ENCODE data around the gene CRIP1. TPM values are rescaled to one million over a fixed set of nuclear protein-coding genes. Genes with fewer than 3 reads are reported as not detected.

Gene CRIP1
- total RNA-seq, 1 experiment from 2014 or later = 48.7 TPM

GRCh38 chr14:105532735-105533141 is 46.1 kb downstream of the CRIP1 start:
- BruUV-seq (replicated peaks) = no TSS peak
- Histone ChIP-seq H3K9me2 (replicated peaks; ENCODE audit: low read length) (no peaks in the 10 kb centered on the region), H3K79me2 (ENCODE audit: low read length) (peaks cover 6% of the 10 kb centered on the region; the same call in 1 of the 2 replicates), H3K4me2 (ENCODE audit: low read length) (no peak overlapping the region), H2AFZ (ENCODE audit: low read length) (no peak overlapping the region), H3K9ac (ENCODE audit: low read length) (no peak overlapping the region), H3K27ac (ENCODE audit: low read length) (no peak overlapping the region), H3K4me1 (ENCODE audit: insufficient read depth, low read length) (peaks cover 13% of the 10 kb centered on the region), H3K9me3 (ENCODE audit: low read length) (no peaks in the 10 kb centered on the region), H3K4me3 (ENCODE audit: low read length) (no peak overlapping the region), H3K36me3 (ENCODE audit: low read depth, low read length) (no peaks in the 10 kb centered on the region), H3F3A (ENCODE audit: low read length, unreplicated experiment) (no peaks in the 10 kb centered on the region), H3K27me3 (ENCODE audit: low read length) (peaks cover 11% of the 10 kb centered on the region; the same call in 1 of the 2 replicates), H4K20me1 (ENCODE audit: low read length) (no peaks in the 10 kb centered on the region)
- CTCF ChIA-PET = no interaction called here
- POLR2A ChIA-PET (ENCODE audit: unreplicated experiment) = no interaction called here
- TF ChIP-seq EZH2phosphoT487 (IDR thresholded peaks at IDR 0.05; ENCODE audit: borderline replicate concordance, low read length) (no peak), EZH2 (IDR thresholded peaks at IDR 0.05; ENCODE audit: low read length, unreplicated experiment) (no peak), CTCF (conservative IDR thresholded peaks at IDR 0.05; ENCODE audit: low read depth, low read length) (no peak)
- ATAC-seq (no peak), DNase-seq (no peak)
- intact Hi-C loops (cut with micrococcal nuclease) = no loop called here

GRCh38 chr14:105533391-105533790 is 46.7 kb downstream of the CRIP1 start:
- Histone ChIP-seq H3K79me2 (ENCODE audit: low read length) (peaks cover 4% of the 10 kb centered on the region; the same call in 1 of the 2 replicates), H3K4me1 (ENCODE audit: insufficient read depth, low read length) (peaks cover 10% of the 10 kb centered on the region), H3K4me2 (ENCODE audit: low read length) (no peak overlapping the region), H3K9me2 (replicated peaks; ENCODE audit: low read length) (no peaks in the 10 kb centered on the region), H3K4me3 (ENCODE audit: low read length) (no peak overlapping the region), H3K9ac (ENCODE audit: low read length) (no peak overlapping the region), H3K27me3 (ENCODE audit: low read length) (peaks cover 11% of the 10 kb centered on the region; the same call in 1 of the 2 replicates), H2AFZ (ENCODE audit: low read length) (no peak overlapping the region), H3F3A (ENCODE audit: low read length, unreplicated experiment) (no peaks in the 10 kb centered on the region), H3K27ac (ENCODE audit: low read length) (no peak overlapping the region), H3K9me3 (ENCODE audit: low read length) (no peaks in the 10 kb centered on the region), H3K36me3 (ENCODE audit: low read depth, low read length) (no peaks in the 10 kb centered on the region; the same call in 1 of the 2 replicates), H4K20me1 (ENCODE audit: low read length) (no peaks in the 10 kb centered on the region)
- intact Hi-C loops (cut with micrococcal nuclease) = no loop called here
- ChIA-PET CTCF (no interaction called here), POLR2A (ENCODE audit: unreplicated experiment) (no interaction called here)
- ATAC-seq = no peak
- no peak for TF ChIP-seq EZH2 (IDR thresholded peaks at IDR 0.05; ENCODE audit: low read length, unreplicated experiment)
- TF ChIP-seq CTCF (conservative IDR thresholded peaks at IDR 0.05; ENCODE audit: low read depth, low read length) = no peak
- no peak for TF ChIP-seq EZH2phosphoT487 (IDR thresholded peaks at IDR 0.05; ENCODE audit: borderline replicate concordance, low read length)
- no TSS peak for BruUV-seq (replicated peaks)
- no peak for DNase-seq

- Histone ChIP-seq H3K4me3 (ENCODE audit: low read length) (no peak overlapping the region), H3F3A (ENCODE audit: low read length, unreplicated experiment) (no peaks in the 10 kb centered on the region), H3K27ac (ENCODE audit: low read length) (no peak overlapping the region), H3K4me1 (ENCODE audit: insufficient read depth, low read length) (peaks cover 7% of the 10 kb centered on the region), H3K4me2 (ENCODE audit: low read length) (no peak overlapping the region), H2AFZ (ENCODE audit: low read length) (no peak overlapping the region), H3K9me2 (replicated peaks; ENCODE audit: low read length) (no peaks in the 10 kb centered on the region), H3K36me3 (ENCODE audit: low read depth, low read length) (no peaks in the 10 kb centered on the region; the same call in 1 of the 2 replicates), H3K9ac (ENCODE audit: low read length) (no peak overlapping the region), H4K20me1 (ENCODE audit: low read length) (no peaks in the 10 kb centered on the region), H3K79me2 (ENCODE audit: low read length) (peaks cover 2% of the 10 kb centered on the region; the same call in 1 of the 2 replicates), H3K27me3 (ENCODE audit: low read length) (peaks cover 11% of the 10 kb centered on the region; the same call in 1 of the 2 replicates), H3K9me3 (ENCODE audit: low read length) (no peaks in the 10 kb centered on the region)
- no peak for DNase-seq
- ChIA-PET POLR2A (ENCODE audit: unreplicated experiment) (no interaction called here), CTCF (no interaction called here)
- intact Hi-C loops (cut with micrococcal nuclease) = no loop called here
- TF ChIP-seq EZH2 (IDR thresholded peaks at IDR 0.05; ENCODE audit: low read length, unreplicated experiment) = no peak
- TF ChIP-seq CTCF (conservative IDR thresholded peaks at IDR 0.05; ENCODE audit: low read depth, low read length) = no peak
- no peak for TF ChIP-seq EZH2phosphoT487 (IDR thresholded peaks at IDR 0.05; ENCODE audit: borderline replicate concordance, low read length)
- BruUV-seq (replicated peaks) = no TSS peak
- no peak for ATAC-seq
Measured at GRCh38 chr14:105533811-105534498, 47.3 kb downstream of the CRIP1 start.
